Panc1 (cell line): ENCODE data around the gene HMCN2. TPM values are rescaled to one million over a fixed set of nuclear protein-coding genes. Genes with fewer than 3 reads are reported as not detected.

ENCODE experiments used
- ATAC-seq: fragments of 200-7000 bp; cut with Tn5 transposase; 2 replicates; pipeline ENCODE4 v1.9.1; 2020; ENCODE audit warnings: mild to moderate bottlenecking, moderate library complexity
- BruUV-seq: library from RNA; stranded (reverse); fragments of 400-500 nt; replicated peaks from 2 replicates; lab custom pipeline; 2021; lab: Mats Ljungman, UMichigan
- CTCF ChIA-PET: fragments of 300-600 bp; sonication (Branson Sonifier 250); formaldehyde crosslinking; loops from one replicate; lab custom pipeline; 2022; ENCODE audit warnings: antibody characterized with exemption; lab: Charles Lee
- POLR2A ChIA-PET: fragments of 300-600 bp; sonication (Branson Sonifier 250); formaldehyde crosslinking; loops from one replicate; lab custom pipeline; 2022; ENCODE audit warnings: antibody characterized with exemption; lab: Charles Lee
- DNase-seq: peaks from one replicate; pipeline ENCODE4 v3.0.0-alpha.2; 2010; ENCODE audit warnings: low read depth, low spot score
- H3K27ac ChIP-seq: 2 replicates; pipeline ENCODE4 v1.5.1; 2011; ENCODE audit warnings: mild to moderate bottlenecking, low read length, inconsistent platforms
- H3K27me3 ChIP-seq: fragments of 200-500 bp; sonication (Bioruptor generic); 2 replicates; pipeline ENCODE4 v1.6.0; 2014; ENCODE audit warnings: low read length, inconsistent platforms; ENCODE audit not compliant: control insufficient read depth, insufficient read depth
- H3K36me3 ChIP-seq: fragments of 200-500 bp; sonication (Bioruptor generic); 2 replicates; pipeline ENCODE4 v1.5.1; 2014; ENCODE audit warnings: inconsistent platforms, mild to moderate bottlenecking, low read length, moderate library complexity; ENCODE audit not compliant: control insufficient read depth, insufficient read depth
- H3K4me1 ChIP-seq: 2 replicates; pipeline ENCODE4 v1.5.1; 2011; ENCODE audit warnings: inconsistent platforms, mild to moderate bottlenecking, low read length, moderate library complexity; ENCODE audit not compliant: control insufficient read depth, insufficient read depth
- H3K4me3 ChIP-seq, 2 experiments: 2 replicates each; pipeline ENCODE4 v1.5.1; 2011 to 2012; ENCODE audit warnings: low read depth in 2 of 2, low read length in 2 of 2, mild to moderate bottlenecking in 2 of 2, inconsistent platforms in 1 of 2, moderate library complexity in 1 of 2
- H3K9me3 ChIP-seq: fragments of 200-500 bp; sonication (Bioruptor generic); 2 replicates; pipeline ENCODE4 v1.5.1; 2014; ENCODE audit warnings: low read depth, mild to moderate bottlenecking, inconsistent platforms, low read length, moderate library complexity; ENCODE audit not compliant: control insufficient read depth, insufficient read depth
- POLR2AphosphoS5 ChIP-seq: IDR thresholded peaks from 2 replicates; pipeline ENCODE4 v1.6.1; 2012; ENCODE audit warnings: mild to moderate bottlenecking, low read depth, low read length, moderate library complexity
- SIN3A ChIP-seq: IDR thresholded peaks from 2 replicates; pipeline ENCODE4 v1.6.1; 2012; ENCODE audit warnings: low read depth, mild to moderate bottlenecking, low read length, moderate library complexity, borderline replicate concordance; ENCODE audit not compliant: insufficient read depth
- TCF7L2 ChIP-seq: IDR thresholded peaks from 2 replicates; pipeline ENCODE4 v1.6.1; 2011; ENCODE audit warnings: mild to moderate bottlenecking, low read depth, low read length, inconsistent platforms
- in situ Hi-C: cut with HindIII; loops from 2 replicates; pipeline ENCODE4 v1.10.0; 2016; ENCODE audit warnings: low sequenced_read_pairs, low pct_unique_long_range_greater_than_20kb
- intact Hi-C: fragments of 100-400 bp; cut with micrococcal nuclease; formaldehyde crosslinking; loops from one replicate; pipeline ENCODE4 v1.10.0; 2022; ENCODE audit not compliant: unreplicated experiment
- total RNA-seq: library from RNA; stranded (reverse); gene quantifications from one replicate; pipeline ENCODE4 v1.2.1, GENCODE V29; 2021; ENCODE audit not compliant: unreplicated experiment
- TF ChIP-seq, protein P1 (sequence below), 2 experiments: IDR thresholded peaks; 2 replicates each; pipeline ENCODE4 v1.6.1; 2011 to 2012; ENCODE audit warnings: low read depth in 2 of 2, control low read depth in 1 of 2, low read length in 1 of 2, mild to moderate bottlenecking in 1 of 2, moderate library complexity in 1 of 2; ENCODE audit not compliant: insufficient read depth in 1 of 2
- TF ChIP-seq, protein P2 (sequence below): fragments of 450-650 bp; IDR thresholded peaks from 2 replicates; pipeline ENCODE4 v1.5.1; 2017; ENCODE audit warnings: mild to moderate bottlenecking

Gene HMCN2
- total RNA-seq, 1 experiment from 2014 or later: 0.05 TPM

DNA sequence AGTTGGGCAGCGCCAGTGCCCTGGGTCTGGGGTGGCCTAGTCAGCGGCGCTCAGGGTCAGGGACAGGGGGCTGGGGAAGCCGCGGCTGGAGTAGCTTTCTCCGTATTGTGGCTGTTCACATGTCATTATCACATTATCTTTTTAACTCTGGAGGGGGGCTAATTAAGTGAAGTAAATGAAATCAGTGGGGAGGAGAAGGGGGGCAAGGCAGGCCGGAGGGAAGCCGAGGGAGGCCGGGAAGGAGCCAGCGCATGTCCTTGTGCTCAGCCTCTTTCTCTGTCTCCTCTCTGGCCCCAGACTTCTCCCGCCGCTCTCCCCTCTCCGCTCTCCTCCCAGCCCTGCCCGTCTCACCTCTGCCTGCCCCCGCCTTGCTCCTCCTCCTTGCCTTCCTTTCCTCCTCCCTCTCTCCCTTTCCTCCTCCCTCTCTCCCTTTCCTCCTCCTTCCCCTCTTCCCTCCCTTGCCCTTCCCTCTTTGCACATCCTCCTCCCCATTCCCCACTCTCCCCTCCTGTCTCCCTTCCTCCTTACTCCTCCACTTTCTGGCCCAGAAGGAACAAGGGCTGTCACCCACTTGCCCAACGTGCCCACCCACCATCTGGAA is 217.9 kb downstream of the HMCN2 start:
- DNase-seq (no peak), ATAC-seq (no peak)
- intact Hi-C loops: no loop called here
- H3K27ac ChIP-seq: no peak overlapping the region
- in situ Hi-C loops: no loop called here
- no peak overlapping the region for H3K4me3 ChIP-seq
- POLR2A ChIA-PET: no interaction called here
- no peaks in the 10 kb centered on the region for H3K27me3 ChIP-seq
- no peaks in the 10 kb centered on the region for H3K4me1 ChIP-seq
- H3K9me3 ChIP-seq: no peaks in the 10 kb centered on the region
- TF ChIP-seq, protein P1, sequence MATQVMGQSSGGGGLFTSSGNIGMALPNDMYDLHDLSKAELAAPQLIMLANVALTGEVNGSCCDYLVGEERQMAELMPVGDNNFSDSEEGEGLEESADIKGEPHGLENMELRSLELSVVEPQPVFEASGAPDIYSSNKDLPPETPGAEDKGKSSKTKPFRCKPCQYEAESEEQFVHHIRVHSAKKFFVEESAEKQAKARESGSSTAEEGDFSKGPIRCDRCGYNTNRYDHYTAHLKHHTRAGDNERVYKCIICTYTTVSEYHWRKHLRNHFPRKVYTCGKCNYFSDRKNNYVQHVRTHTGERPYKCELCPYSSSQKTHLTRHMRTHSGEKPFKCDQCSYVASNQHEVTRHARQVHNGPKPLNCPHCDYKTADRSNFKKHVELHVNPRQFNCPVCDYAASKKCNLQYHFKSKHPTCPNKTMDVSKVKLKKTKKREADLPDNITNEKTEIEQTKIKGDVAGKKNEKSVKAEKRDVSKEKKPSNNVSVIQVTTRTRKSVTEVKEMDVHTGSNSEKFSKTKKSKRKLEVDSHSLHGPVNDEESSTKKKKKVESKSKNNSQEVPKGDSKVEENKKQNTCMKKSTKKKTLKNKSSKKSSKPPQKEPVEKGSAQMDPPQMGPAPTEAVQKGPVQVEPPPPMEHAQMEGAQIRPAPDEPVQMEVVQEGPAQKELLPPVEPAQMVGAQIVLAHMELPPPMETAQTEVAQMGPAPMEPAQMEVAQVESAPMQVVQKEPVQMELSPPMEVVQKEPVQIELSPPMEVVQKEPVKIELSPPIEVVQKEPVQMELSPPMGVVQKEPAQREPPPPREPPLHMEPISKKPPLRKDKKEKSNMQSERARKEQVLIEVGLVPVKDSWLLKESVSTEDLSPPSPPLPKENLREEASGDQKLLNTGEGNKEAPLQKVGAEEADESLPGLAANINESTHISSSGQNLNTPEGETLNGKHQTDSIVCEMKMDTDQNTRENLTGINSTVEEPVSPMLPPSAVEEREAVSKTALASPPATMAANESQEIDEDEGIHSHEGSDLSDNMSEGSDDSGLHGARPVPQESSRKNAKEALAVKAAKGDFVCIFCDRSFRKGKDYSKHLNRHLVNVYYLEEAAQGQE (IDR thresholded peaks at IDR 0.05; ENCODE audit: insufficient read depth in 1 of 2, low read depth in 2 of 2, low read length in 1 of 2): no peak
- no peak for TF ChIP-seq SIN3A
- TF ChIP-seq, protein P2, sequence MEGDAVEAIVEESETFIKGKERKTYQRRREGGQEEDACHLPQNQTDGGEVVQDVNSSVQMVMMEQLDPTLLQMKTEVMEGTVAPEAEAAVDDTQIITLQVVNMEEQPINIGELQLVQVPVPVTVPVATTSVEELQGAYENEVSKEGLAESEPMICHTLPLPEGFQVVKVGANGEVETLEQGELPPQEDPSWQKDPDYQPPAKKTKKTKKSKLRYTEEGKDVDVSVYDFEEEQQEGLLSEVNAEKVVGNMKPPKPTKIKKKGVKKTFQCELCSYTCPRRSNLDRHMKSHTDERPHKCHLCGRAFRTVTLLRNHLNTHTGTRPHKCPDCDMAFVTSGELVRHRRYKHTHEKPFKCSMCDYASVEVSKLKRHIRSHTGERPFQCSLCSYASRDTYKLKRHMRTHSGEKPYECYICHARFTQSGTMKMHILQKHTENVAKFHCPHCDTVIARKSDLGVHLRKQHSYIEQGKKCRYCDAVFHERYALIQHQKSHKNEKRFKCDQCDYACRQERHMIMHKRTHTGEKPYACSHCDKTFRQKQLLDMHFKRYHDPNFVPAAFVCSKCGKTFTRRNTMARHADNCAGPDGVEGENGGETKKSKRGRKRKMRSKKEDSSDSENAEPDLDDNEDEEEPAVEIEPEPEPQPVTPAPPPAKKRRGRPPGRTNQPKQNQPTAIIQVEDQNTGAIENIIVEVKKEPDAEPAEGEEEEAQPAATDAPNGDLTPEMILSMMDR: no peak
- TF ChIP-seq POLR2AphosphoS5: no peak
- TF ChIP-seq TCF7L2: no peak
- H3K36me3 ChIP-seq: no peaks in the 10 kb centered on the region
- CTCF ChIA-PET: no interaction called here
- BruUV-seq: no TSS peak

Other genes starting within 250 kb of the HMCN2 start
- gene FNBP1, start 222.6 kb upstream of the HMCN2 start, total RNA-seq: 53.6 TPM
- gene GPR107, start 211.9 kb upstream of the HMCN2 start, total RNA-seq: 43.0 TPM
- 31.6 TPM for gene NCS1, start 93.4 kb upstream of the HMCN2 start, total RNA-seq
- 26.2 TPM for gene ASS1, start 179.2 kb downstream of the HMCN2 start, total RNA-seq